Measurements from ENCODE around the gene ACOX1. TPM values are rescaled to one million over a fixed set of nuclear protein-coding genes. Genes with fewer than 3 reads are reported as not detected.

The ACOX1 gene
- total and polyA plus RNA-seq, 4 donors = 33.3 to 293 (median 63.4) TPM

GRCh38 chr17:75959051-75959838, 19.7 kb downstream of the ACOX1 start:
- TF ChIP-seq NR2F2 (IDR thresholded peaks at IDR 0.05) = no peak
- no peak for TF ChIP-seq TAF1 (conservative IDR thresholded peaks at IDR 0.05)
- no peak for TF ChIP-seq YY1 (IDR thresholded peaks at IDR 0.05)
- no peak for TF ChIP-seq JUND (IDR thresholded peaks at IDR 0.05)
- TF ChIP-seq FOXA1 (IDR thresholded peaks at IDR 0.05) = no peak
- TF ChIP-seq FOXA2 (IDR thresholded peaks at IDR 0.05) = no peak
- peak; percentile 18 for TF ChIP-seq SP1 (IDR thresholded peaks at IDR 0.05)
- TF ChIP-seq GABPA (IDR thresholded peaks at IDR 0.05 in 1 of 2, conservative IDR thresholded peaks at IDR 0.05 in 1 of 2) = no peak
- no peak for TF ChIP-seq ZBTB33 (IDR thresholded peaks at IDR 0.05)
- peak in 1 of 2 donors; percentile 4 for TF ChIP-seq RAD21 (IDR thresholded peaks at IDR 0.05)
- TF ChIP-seq HNF4G (IDR thresholded peaks at IDR 0.05) = no peak
- TF ChIP-seq, protein P1, sequence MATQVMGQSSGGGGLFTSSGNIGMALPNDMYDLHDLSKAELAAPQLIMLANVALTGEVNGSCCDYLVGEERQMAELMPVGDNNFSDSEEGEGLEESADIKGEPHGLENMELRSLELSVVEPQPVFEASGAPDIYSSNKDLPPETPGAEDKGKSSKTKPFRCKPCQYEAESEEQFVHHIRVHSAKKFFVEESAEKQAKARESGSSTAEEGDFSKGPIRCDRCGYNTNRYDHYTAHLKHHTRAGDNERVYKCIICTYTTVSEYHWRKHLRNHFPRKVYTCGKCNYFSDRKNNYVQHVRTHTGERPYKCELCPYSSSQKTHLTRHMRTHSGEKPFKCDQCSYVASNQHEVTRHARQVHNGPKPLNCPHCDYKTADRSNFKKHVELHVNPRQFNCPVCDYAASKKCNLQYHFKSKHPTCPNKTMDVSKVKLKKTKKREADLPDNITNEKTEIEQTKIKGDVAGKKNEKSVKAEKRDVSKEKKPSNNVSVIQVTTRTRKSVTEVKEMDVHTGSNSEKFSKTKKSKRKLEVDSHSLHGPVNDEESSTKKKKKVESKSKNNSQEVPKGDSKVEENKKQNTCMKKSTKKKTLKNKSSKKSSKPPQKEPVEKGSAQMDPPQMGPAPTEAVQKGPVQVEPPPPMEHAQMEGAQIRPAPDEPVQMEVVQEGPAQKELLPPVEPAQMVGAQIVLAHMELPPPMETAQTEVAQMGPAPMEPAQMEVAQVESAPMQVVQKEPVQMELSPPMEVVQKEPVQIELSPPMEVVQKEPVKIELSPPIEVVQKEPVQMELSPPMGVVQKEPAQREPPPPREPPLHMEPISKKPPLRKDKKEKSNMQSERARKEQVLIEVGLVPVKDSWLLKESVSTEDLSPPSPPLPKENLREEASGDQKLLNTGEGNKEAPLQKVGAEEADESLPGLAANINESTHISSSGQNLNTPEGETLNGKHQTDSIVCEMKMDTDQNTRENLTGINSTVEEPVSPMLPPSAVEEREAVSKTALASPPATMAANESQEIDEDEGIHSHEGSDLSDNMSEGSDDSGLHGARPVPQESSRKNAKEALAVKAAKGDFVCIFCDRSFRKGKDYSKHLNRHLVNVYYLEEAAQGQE (IDR thresholded peaks at IDR 0.05) = no peak
- TF ChIP-seq HNF4A (conservative IDR thresholded peaks at IDR 0.05) = peak; percentile 57 to 67
- TF ChIP-seq RXRA (IDR thresholded peaks at IDR 0.05) = peak in 1 of 2 donors; percentile 51
- no peaks in the 10 kb centered on the region for H3K9me3 ChIP-seq (ENCODE audit: control insufficient read depth in 4 of 4, low read length in 3 of 4)
- peaks cover 8 to 27% (median 15%) of the 10 kb centered on the region in 4 donors for H3K36me3 ChIP-seq (ENCODE audit: control insufficient read depth in 4 of 4, insufficient read depth in 3 of 4, low read depth in 1 of 4, low read length in 3 of 4)
- peak overlapping the region in 1 of 2 donors; percentile 20 for H3K27ac ChIP-seq (ENCODE audit: low read depth in 1 of 2, low read length in 2 of 2)
- H3K27me3 ChIP-seq (ENCODE audit: control insufficient read depth in 4 of 4, insufficient read depth in 4 of 4, low read length in 3 of 4) = no peaks in the 10 kb centered on the region
- peaks cover 8 to 34% (median 22%) of the 10 kb centered on the region in 4 donors for H3K4me1 ChIP-seq (ENCODE audit: control insufficient read depth in 4 of 4, insufficient read depth in 4 of 4, low read length in 3 of 4)
- H3K9ac ChIP-seq (ENCODE audit: low read depth in 1 of 2, low read length in 2 of 2) = peak overlapping the region in 1 of 2 donors; percentile 3
- 33% methylated on average over 8 of the region's 8 CpGs for WGBS
- DNase-seq (ENCODE audit: low spot score) = no peak
- H3K4me3 ChIP-seq (ENCODE audit: low read depth in 1 of 3, low read length in 3 of 3) = no peak overlapping the region

- WGBS = 91% methylated on average over 8 of the region's 8 CpGs
- Histone ChIP-seq H3K4me1 (ENCODE audit: control insufficient read depth in 4 of 4, insufficient read depth in 4 of 4, low read length in 3 of 4) (no peaks in the 10 kb centered on the region), H3K9me3 (ENCODE audit: control insufficient read depth in 4 of 4, low read length in 3 of 4) (no peaks in the 10 kb centered on the region), H3K4me3 (ENCODE audit: low read depth in 1 of 3, low read length in 3 of 3) (no peak overlapping the region), H3K27me3 (ENCODE audit: control insufficient read depth in 4 of 4, insufficient read depth in 4 of 4, low read length in 3 of 4) (no peaks in the 10 kb centered on the region), H3K27ac (ENCODE audit: low read depth in 1 of 2, low read length in 2 of 2) (no peak overlapping the region), H3K9ac (ENCODE audit: low read depth in 1 of 2, low read length in 2 of 2) (no peak overlapping the region), H3K36me3 (ENCODE audit: control insufficient read depth in 4 of 4, insufficient read depth in 3 of 4, low read depth in 1 of 4, low read length in 3 of 4) (peaks cover 17 to 87% (median 75%) of the 10 kb centered on the region in 4 donors)
- DNase-seq (ENCODE audit: low spot score) = no peak
- no peak for TF ChIP-seq SP1 (IDR thresholded peaks at IDR 0.05)
- no peak for TF ChIP-seq RXRA (IDR thresholded peaks at IDR 0.05)
- TF ChIP-seq, protein P2, sequence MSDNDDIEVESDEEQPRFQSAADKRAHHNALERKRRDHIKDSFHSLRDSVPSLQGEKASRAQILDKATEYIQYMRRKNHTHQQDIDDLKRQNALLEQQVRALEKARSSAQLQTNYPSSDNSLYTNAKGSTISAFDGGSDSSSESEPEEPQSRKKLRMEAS (IDR thresholded peaks at IDR 0.05) = no peak
- no peak for TF ChIP-seq EGR1 (IDR thresholded peaks at IDR 0.05; ENCODE audit: low read depth in 2 of 2)
- TF ChIP-seq GABPA (IDR thresholded peaks at IDR 0.05 in 1 of 2, conservative IDR thresholded peaks at IDR 0.05 in 1 of 2) = no peak
- no peak for TF ChIP-seq CTCF (IDR thresholded peaks at IDR 0.05; ENCODE audit: low read depth, low read length, missing input control)
- TF ChIP-seq JUND (IDR thresholded peaks at IDR 0.05) = no peak
- TF ChIP-seq HNF4A (conservative IDR thresholded peaks at IDR 0.05) = no peak
- no peak for TF ChIP-seq TAF1 (conservative IDR thresholded peaks at IDR 0.05)
- TF ChIP-seq, protein P1 (IDR thresholded peaks at IDR 0.05) = no peak
- TF ChIP-seq FOXA1 (IDR thresholded peaks at IDR 0.05) = no peak
- TF ChIP-seq FOXA2 (IDR thresholded peaks at IDR 0.05) = no peak
- TF ChIP-seq NR2F2 (IDR thresholded peaks at IDR 0.05) = no peak
These were observed 28.0 kb downstream of the ACOX1 start for GRCh38 chr17:75950855-75951554.
